ENCODE measurements around the gene KDM6A.
"Not testable (repeated sequence)": the region's sequence is repeated elsewhere in the genome, so short reads cannot be mapped to it uniquely, and the experiment has no call there.

KDM6A gene

GRCh38 chrX:45134315-45134731 is 261.3 kb downstream of the KDM6A start:
- no peak overlapping the region for H3K4me2 ChIP-seq (ENCODE audit: low read length, poor library complexity, severe bottlenecking)
- no peak overlapping the region for H2BK15ac ChIP-seq (ENCODE audit: low read depth, poor library complexity, severe bottlenecking)
- no peak overlapping the region for H2AK5ac ChIP-seq (ENCODE audit: low read length, severe bottlenecking)
- H3K18ac ChIP-seq (ENCODE audit: low read depth in 1 of 2, low read length in 2 of 2): no peak overlapping the region
- H2BK5ac ChIP-seq (ENCODE audit: low read depth, low read length, poor library complexity, severe bottlenecking): no peak overlapping the region
- no peak for DNase-seq
- no peak overlapping the region for H4K91ac ChIP-seq (ENCODE audit: low read length)
- peak overlapping the region; percentile 9 for H3K9ac ChIP-seq (ENCODE audit: low read length)
- H3K27me3 ChIP-seq (ENCODE audit: control insufficient read depth in 1 of 2, insufficient read depth in 1 of 2, low read length in 2 of 2): no peaks in the 10 kb centered on the region
- H2BK120ac ChIP-seq (ENCODE audit: low read depth, low read length): no peak overlapping the region
- no peak overlapping the region for H3K4me3 ChIP-seq (ENCODE audit: insufficient read depth in 1 of 2, low read depth in 1 of 2, low read length in 2 of 2)
- no peak overlapping the region for H3K23ac ChIP-seq (ENCODE audit: low read length in 2 of 2)
- no peak overlapping the region for H3K14ac ChIP-seq (ENCODE audit: low read length in 2 of 2)
- H2BK12ac ChIP-seq (ENCODE audit: low read length in 2 of 2): no peak overlapping the region
- WGBS: 91% methylated on average over 7 of the region's 7 CpGs
- H3K79me1 ChIP-seq (replicated peaks; ENCODE audit: low read length, poor library complexity, severe bottlenecking): no peaks in the 10 kb centered on the region
- no peak overlapping the region for H3K4ac ChIP-seq (ENCODE audit: low read depth in 1 of 2, low read length in 2 of 2)
- H4K8ac ChIP-seq (ENCODE audit: low read length): no peak overlapping the region
- no peak overlapping the region for H3K27ac ChIP-seq (ENCODE audit: low read length, poor library complexity, severe bottlenecking)
- no peaks in the 10 kb centered on the region for H3K36me3 ChIP-seq (ENCODE audit: control insufficient read depth in 1 of 2, insufficient read depth in 2 of 2, low read depth in 1 of 2, low read length in 2 of 2)
- H2AFZ ChIP-seq (ENCODE audit: low read depth, low read length): no peak overlapping the region
- H3K9me3 ChIP-seq (ENCODE audit: control insufficient read depth, low read length): peaks cover 5% of the 10 kb centered on the region
- H3K4me1 ChIP-seq (ENCODE audit: control insufficient read depth, insufficient read depth, low read depth, low read length): no peaks in the 10 kb centered on the region

- H2BK5ac ChIP-seq (ENCODE audit: low read depth, low read length, poor library complexity, severe bottlenecking): no peak overlapping the region
- H3K4ac ChIP-seq (ENCODE audit: low read depth in 1 of 2, low read length in 2 of 2): no peak overlapping the region
- no peak overlapping the region for H3K18ac ChIP-seq (ENCODE audit: low read depth in 1 of 2, low read length in 2 of 2)
- no peaks in the 10 kb centered on the region for H3K79me1 ChIP-seq (replicated peaks; ENCODE audit: low read length, poor library complexity, severe bottlenecking)
- H2AFZ ChIP-seq (ENCODE audit: low read depth, low read length): no peak overlapping the region
- H3K27ac ChIP-seq (ENCODE audit: low read length, poor library complexity, severe bottlenecking): no peak overlapping the region
- no peak overlapping the region for H3K4me2 ChIP-seq (ENCODE audit: low read length, poor library complexity, severe bottlenecking)
- H3K23ac ChIP-seq (ENCODE audit: low read length in 2 of 2): no peak overlapping the region
- H3K27me3 ChIP-seq (ENCODE audit: control insufficient read depth in 1 of 2, insufficient read depth in 1 of 2, low read length in 2 of 2): no peaks in the 10 kb centered on the region
- no peak overlapping the region for H2BK12ac ChIP-seq (ENCODE audit: low read length in 2 of 2)
- WGBS: 81% methylated on average over 3 of the region's 3 CpGs
- no peak overlapping the region for H4K8ac ChIP-seq (ENCODE audit: low read length)
- no peak overlapping the region for H3K14ac ChIP-seq (ENCODE audit: low read length in 2 of 2)
- H2AK5ac ChIP-seq (ENCODE audit: low read length, severe bottlenecking): no peak overlapping the region
- H2BK15ac ChIP-seq (ENCODE audit: low read depth, poor library complexity, severe bottlenecking): no peak overlapping the region
- H4K91ac ChIP-seq (ENCODE audit: low read length): no peak overlapping the region
- H3K9ac ChIP-seq (ENCODE audit: low read length): peak overlapping the region; percentile 9
- H3K4me3 ChIP-seq (ENCODE audit: insufficient read depth in 1 of 2, low read depth in 1 of 2, low read length in 2 of 2): no peak overlapping the region
- H3K4me1 ChIP-seq (ENCODE audit: control insufficient read depth, insufficient read depth, low read depth, low read length): no peaks in the 10 kb centered on the region
- no peak for DNase-seq
- peaks cover 5% of the 10 kb centered on the region for H3K9me3 ChIP-seq (ENCODE audit: control insufficient read depth, low read length)
- no peaks in the 10 kb centered on the region for H3K36me3 ChIP-seq (ENCODE audit: control insufficient read depth in 1 of 2, insufficient read depth in 2 of 2, low read depth in 1 of 2, low read length in 2 of 2)
- no peak overlapping the region for H2BK120ac ChIP-seq (ENCODE audit: low read depth, low read length)
These were observed 261.8 kb downstream of the KDM6A start for GRCh38 chrX:45134775-45135174.

GRCh38 chrX:45135391-45136075 is 262.5 kb downstream of the KDM6A start:
- H3K27ac ChIP-seq (ENCODE audit: low read length, poor library complexity, severe bottlenecking); H3K14ac ChIP-seq (ENCODE audit: low read length in 2 of 2); H3K27me3 ChIP-seq (ENCODE audit: control insufficient read depth in 1 of 2, insufficient read depth in 1 of 2, low read length in 2 of 2); H2BK5ac ChIP-seq (ENCODE audit: low read depth, low read length, poor library complexity, severe bottlenecking); H3K4me3 ChIP-seq (ENCODE audit: insufficient read depth in 1 of 2, low read depth in 1 of 2, low read length in 2 of 2); H3K9ac ChIP-seq (ENCODE audit: low read length); H2BK120ac ChIP-seq (ENCODE audit: low read depth, low read length); H3K18ac ChIP-seq (ENCODE audit: low read depth in 1 of 2, low read length in 2 of 2); H2AK5ac ChIP-seq (ENCODE audit: low read length, severe bottlenecking); H2BK15ac ChIP-seq (ENCODE audit: low read depth, poor library complexity, severe bottlenecking); H3K36me3 ChIP-seq (ENCODE audit: control insufficient read depth in 1 of 2, insufficient read depth in 2 of 2, low read depth in 1 of 2, low read length in 2 of 2); H2AFZ ChIP-seq (ENCODE audit: low read depth, low read length); H3K79me1 ChIP-seq (replicated peaks; ENCODE audit: low read length, poor library complexity, severe bottlenecking); H4K91ac ChIP-seq (ENCODE audit: low read length); H3K4me2 ChIP-seq (ENCODE audit: low read length, poor library complexity, severe bottlenecking); H3K4me1 ChIP-seq (ENCODE audit: control insufficient read depth, insufficient read depth, low read depth, low read length); DNase-seq; H3K4ac ChIP-seq (ENCODE audit: low read depth in 1 of 2, low read length in 2 of 2); H4K8ac ChIP-seq (ENCODE audit: low read length); H3K9me3 ChIP-seq (ENCODE audit: control insufficient read depth, low read length); H2BK12ac ChIP-seq (ENCODE audit: low read length in 2 of 2); H3K23ac ChIP-seq (ENCODE audit: low read length in 2 of 2): not testable (repeated sequence)
- no CpG with 5 or more reads among the region's 4 CpGs for WGBS

- no peak overlapping the region for H3K23ac ChIP-seq (ENCODE audit: low read length in 2 of 2)
- no peak overlapping the region for H3K18ac ChIP-seq (ENCODE audit: low read depth in 1 of 2, low read length in 2 of 2)
- no peak overlapping the region for H3K4ac ChIP-seq (ENCODE audit: low read depth in 1 of 2, low read length in 2 of 2)
- no peak overlapping the region for H2AFZ ChIP-seq (ENCODE audit: low read depth, low read length)
- no peak overlapping the region for H2BK12ac ChIP-seq (ENCODE audit: low read length in 2 of 2)
- no peak overlapping the region for H4K91ac ChIP-seq (ENCODE audit: low read length)
- no peak overlapping the region for H2AK5ac ChIP-seq (ENCODE audit: low read length, severe bottlenecking)
- H3K4me1 ChIP-seq (ENCODE audit: control insufficient read depth, insufficient read depth, low read depth, low read length): no peaks in the 10 kb centered on the region
- H3K27me3 ChIP-seq (ENCODE audit: control insufficient read depth in 1 of 2, insufficient read depth in 1 of 2, low read length in 2 of 2): peaks cover 0 to 1% of the 10 kb centered on the region in 2 experiments
- H2BK15ac ChIP-seq (ENCODE audit: low read depth, poor library complexity, severe bottlenecking): no peak overlapping the region
- H2BK120ac ChIP-seq (ENCODE audit: low read depth, low read length): no peak overlapping the region
- H3K14ac ChIP-seq (ENCODE audit: low read length in 2 of 2): no peak overlapping the region
- no peaks in the 10 kb centered on the region for H3K36me3 ChIP-seq (ENCODE audit: control insufficient read depth in 1 of 2, insufficient read depth in 2 of 2, low read depth in 1 of 2, low read length in 2 of 2)
- no peak overlapping the region for H3K27ac ChIP-seq (ENCODE audit: low read length, poor library complexity, severe bottlenecking)
- no peak overlapping the region for H3K4me2 ChIP-seq (ENCODE audit: low read length, poor library complexity, severe bottlenecking)
- no peak overlapping the region for H4K8ac ChIP-seq (ENCODE audit: low read length)
- no peak overlapping the region for H3K9ac ChIP-seq (ENCODE audit: low read length)
- DNase-seq: no peak
- H2BK5ac ChIP-seq (ENCODE audit: low read depth, low read length, poor library complexity, severe bottlenecking): no peak overlapping the region
- H3K9me3 ChIP-seq (ENCODE audit: control insufficient read depth, low read length): no peaks in the 10 kb centered on the region
- no peak overlapping the region for H3K4me3 ChIP-seq (ENCODE audit: insufficient read depth in 1 of 2, low read depth in 1 of 2, low read length in 2 of 2)
- no peaks in the 10 kb centered on the region for H3K79me1 ChIP-seq (replicated peaks; ENCODE audit: low read length, poor library complexity, severe bottlenecking)
These were observed 264.5 kb downstream of the KDM6A start for GRCh38 chrX:45137531-45137930.

Measured in mesenchymal stem cell (in vitro differentiated cells and primary cell).